ENCODE data around the gene RAB44. TPM values are rescaled to one million over a fixed set of nuclear protein-coding genes. Genes with fewer than 3 reads are reported as not detected.
A peak's percentile ranks its signal among the peaks of the same experiment; 100 is the strongest.

RAB44 gene
- total RNA-seq, 2 experiments from 2014 or later: 0.15 to 0.25 TPM

DNA sequence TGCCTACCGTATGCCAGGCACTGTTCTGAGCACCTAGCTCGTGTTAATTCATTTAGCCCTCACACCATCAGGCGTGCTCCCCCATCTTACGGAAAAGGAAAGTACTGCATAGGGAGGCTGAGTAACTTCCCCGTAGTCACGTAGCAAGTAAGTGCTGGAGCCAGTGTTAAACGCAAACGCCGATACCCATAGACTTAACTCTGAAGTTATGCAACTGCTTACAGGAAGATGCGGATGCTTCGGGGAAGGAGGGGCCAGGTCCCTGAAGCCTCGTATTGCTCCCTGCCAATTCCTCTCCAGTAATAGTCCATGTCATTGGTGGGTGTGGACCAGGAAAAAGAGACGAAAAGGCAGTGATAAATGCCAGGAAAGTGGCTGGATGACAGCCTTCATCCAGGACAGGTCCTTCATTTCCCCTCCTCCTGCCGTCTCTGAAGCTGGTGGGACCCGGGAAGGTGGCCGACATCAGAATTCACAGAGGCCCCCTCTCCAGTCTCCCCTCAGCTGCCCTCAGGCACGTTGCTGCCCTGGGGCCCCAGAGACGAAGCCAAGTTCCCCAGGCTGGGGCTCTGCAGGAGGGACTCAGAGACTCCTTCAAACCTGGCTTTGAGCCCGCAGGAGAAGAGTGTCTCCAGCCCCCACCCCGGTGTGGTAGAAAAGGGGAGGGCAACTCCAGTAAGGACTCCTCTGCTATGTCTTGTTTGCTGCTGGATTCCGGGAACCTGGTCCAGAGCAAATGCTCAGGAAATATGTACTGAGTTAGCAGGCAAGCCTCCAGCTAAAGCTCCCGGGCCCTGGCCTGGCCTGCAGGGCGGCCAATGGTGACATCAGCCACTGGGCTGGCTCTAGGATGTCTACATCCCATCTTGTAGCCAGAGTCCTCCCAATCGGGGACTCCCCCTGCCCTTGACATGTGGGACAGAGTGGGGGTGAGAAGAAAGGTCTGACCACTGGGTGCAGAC lies 37.8 kb downstream of the RAB44 start:
- Mint-ChIP-seq H3K9me3 (no peaks in the 10 kb centered on the region), H3K4me1 (peaks cover 11% of the 10 kb centered on the region), H3K27me3 (peaks cover 3% of the 10 kb centered on the region), H3K4me3 (no peak overlapping the region), H3K27ac (peak overlapping the region; percentile 70), H3K36me3 (ENCODE audit: low read depth) (no peaks in the 10 kb centered on the region)
- POLR2A ChIA-PET: interaction anchor here (0.6 to 1.1 kb wide), 4 partner anchors 10 to 139 kb away, joined by 3 read pairs; partner anchors contain the start of gene PPIL1
- CTCF ChIA-PET: interaction anchor here (0.8 to 2.1 kb wide), 7 partner anchors 11 to 120 kb away, joined by 3 to 10 read pairs (median 4); partner anchors contain the start of gene CDKN1A
- peak; percentile 40 for DNase-seq

DNA sequence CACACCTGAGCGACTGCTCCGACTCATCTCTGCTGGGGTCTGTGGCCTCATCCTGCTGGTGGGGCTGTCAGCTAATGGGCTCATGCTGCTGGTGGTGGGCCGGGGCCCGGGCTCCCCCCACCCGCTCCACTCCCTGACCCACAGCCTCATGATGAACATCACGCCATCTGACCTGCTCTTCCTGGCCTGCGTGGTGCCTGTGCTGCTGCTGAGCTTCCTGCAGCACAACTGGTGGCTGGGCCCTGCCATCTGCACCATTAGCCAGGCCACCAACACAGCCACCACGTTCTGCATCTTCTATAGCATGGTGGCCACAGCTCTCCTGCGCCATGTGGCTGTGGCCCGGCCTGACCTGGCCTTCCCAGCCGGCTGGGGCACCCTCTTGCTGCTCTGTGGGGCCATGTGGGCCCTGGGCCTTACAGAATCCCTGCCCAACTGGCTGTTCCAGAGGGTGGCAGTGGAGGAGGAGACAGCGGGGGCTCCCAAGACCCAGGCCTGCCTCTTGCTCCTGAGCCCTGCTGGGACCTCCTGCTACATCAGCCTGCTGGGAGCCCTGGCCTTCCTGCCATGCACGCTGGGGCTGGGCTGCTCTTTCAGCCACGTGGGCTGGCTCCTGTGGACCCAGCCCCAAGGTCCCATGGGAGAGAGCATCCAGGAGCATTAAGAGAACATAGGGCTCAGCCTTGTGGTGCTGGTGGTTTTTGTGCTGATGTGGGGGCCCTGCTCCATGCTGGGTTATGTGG lies 39.6 kb downstream of the RAB44 start:
- ChIA-PET CTCF (no interaction called here), POLR2A (no interaction called here)
- Mint-ChIP-seq H3K27me3 (peaks cover 4% of the 10 kb centered on the region), H3K4me1 (peaks cover 14% of the 10 kb centered on the region), H3K4me3 (no peak overlapping the region), H3K27ac (no peak overlapping the region), H3K36me3 (ENCODE audit: low read depth) (no peaks in the 10 kb centered on the region), H3K9me3 (no peaks in the 10 kb centered on the region)
- DNase-seq: no peak

DNA sequence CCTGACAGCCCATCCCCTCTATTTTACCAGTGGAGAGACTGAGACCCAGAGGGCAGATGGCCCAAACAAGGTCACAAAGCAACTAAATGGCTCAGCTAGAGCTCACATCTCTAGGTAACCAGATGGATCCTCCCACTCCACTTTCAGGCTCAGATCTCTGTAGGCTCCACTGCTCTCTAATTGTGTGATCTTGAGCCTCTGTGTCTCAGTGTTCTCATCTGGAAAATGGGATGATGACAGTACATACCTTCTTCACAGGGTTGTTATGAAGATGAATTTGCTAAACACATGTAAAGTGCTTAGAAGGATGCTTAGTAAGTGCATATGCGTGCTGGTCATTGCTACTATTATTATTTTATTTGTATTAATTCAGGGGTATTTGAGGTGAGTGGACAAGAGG lies 40.5 kb downstream of the RAB44 start:
- CTCF ChIA-PET: interaction anchor here (0.6 kb wide), 1 partner anchor 55 kb away, joined by 3 read pairs; no protein-coding TSS in a partner anchor
- POLR2A ChIA-PET: no interaction called here
- no peak for DNase-seq
- Mint-ChIP-seq H3K27ac (no peak overlapping the region), H3K27me3 (peaks cover 4% of the 10 kb centered on the region), H3K9me3 (no peaks in the 10 kb centered on the region), H3K36me3 (ENCODE audit: low read depth) (no peaks in the 10 kb centered on the region), H3K4me1 (peaks cover 21% of the 10 kb centered on the region), H3K4me3 (no peak overlapping the region)

DNA sequence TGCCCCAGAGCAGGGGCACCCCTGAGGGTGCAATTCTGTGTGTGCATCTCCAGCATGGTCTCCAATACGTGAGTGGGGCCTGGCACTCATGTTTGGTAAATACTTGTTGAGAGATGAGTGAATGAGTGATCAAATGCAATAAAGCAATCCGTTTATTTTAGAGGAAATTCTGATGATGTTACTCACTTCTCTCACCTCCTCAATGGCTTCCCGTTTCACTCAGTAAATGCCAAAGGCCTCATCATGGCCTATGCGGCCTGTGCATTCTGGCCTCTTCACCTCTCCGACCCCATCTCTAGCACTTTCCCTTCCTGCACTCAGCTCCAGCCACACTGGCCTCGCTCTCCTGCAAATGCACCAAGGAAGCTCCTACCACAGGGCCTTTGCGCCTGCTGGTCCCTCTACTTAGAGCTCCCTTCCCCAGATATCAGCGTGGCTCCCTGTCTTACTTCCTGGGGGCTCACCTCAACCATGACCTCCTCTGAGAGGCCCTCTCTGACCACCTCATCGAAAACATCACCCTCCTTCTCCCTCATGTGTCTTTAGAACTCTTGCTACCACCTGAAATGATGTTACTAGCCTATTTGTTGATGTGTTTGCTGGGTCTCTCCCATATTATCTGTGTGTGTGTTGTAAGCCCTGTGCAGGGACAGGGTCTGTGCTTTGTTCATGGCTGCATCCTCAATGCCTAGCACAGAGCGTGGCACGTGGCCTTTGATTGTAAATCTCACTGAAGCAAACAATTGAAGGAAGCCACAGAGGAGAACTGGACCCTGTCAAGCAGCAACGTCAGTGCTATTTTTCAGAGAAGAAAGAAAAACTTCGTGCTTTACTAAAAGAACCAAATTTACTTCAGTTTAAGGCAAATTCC lies 42.6 kb downstream of the RAB44 start:
- CTCF ChIA-PET: no interaction called here
- Mint-ChIP-seq H3K27ac (no peak overlapping the region), H3K4me3 (no peak overlapping the region), H3K27me3 (peaks cover 4% of the 10 kb centered on the region), H3K9me3 (no peaks in the 10 kb centered on the region), H3K4me1 (peaks cover 31% of the 10 kb centered on the region), H3K36me3 (ENCODE audit: low read depth) (no peaks in the 10 kb centered on the region)
- POLR2A ChIA-PET: no interaction called here
- no peak for DNase-seq

DNA sequence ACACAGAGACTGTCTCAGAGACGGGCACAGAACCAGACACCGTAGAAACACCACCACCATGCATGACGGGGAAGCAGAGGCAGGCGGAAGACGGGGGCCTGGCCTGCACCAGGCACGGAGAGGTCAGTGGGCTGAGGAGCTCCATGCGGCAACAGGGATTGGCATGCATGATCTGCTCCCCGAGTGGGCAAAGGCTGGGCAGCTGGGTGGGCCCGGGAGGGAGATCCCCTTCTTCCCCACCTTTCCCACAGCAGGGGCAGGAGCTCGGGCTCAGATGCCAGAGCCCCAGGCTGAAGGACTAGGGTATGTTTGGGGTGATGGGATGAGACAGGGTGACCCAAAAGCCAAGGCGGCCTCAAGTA lies 43.2 kb downstream of the RAB44 start:
- H3K27ac Mint-ChIP-seq: no peak overlapping the region
- peaks cover 4% of the 10 kb centered on the region for H3K27me3 Mint-ChIP-seq
- H3K9me3 Mint-ChIP-seq: no peaks in the 10 kb centered on the region
- CTCF ChIA-PET: no interaction called here
- DNase-seq: no peak
- POLR2A ChIA-PET: no interaction called here
- H3K36me3 Mint-ChIP-seq (ENCODE audit: low read depth): no peaks in the 10 kb centered on the region
- no peak overlapping the region for H3K4me3 Mint-ChIP-seq
- H3K4me1 Mint-ChIP-seq: peaks cover 30% of the 10 kb centered on the region

DNA sequence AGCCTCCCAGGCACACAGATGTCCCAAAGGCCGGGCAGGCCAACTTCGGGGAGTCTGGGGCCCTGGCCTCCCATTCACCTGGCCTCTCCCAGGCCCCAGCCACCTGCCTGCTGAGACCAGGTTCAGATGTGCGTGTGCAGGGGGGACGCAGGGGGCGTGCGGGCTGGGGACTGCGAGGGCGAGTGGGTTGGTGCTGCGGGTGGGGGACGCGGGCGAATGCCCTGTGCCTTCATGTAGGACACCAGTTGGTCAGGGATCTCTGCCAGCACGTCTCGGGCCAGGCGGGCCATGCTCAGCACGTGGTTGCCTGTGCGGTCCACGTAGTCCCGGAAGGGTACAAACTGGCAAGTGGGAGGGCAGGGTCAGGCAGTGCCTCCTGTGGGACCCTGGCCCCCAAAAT lies 44.5 kb downstream of the RAB44 start:
- CTCF ChIA-PET: no interaction called here
- H3K9me3 Mint-ChIP-seq: no peaks in the 10 kb centered on the region
- H3K27ac Mint-ChIP-seq: no peak overlapping the region
- H3K36me3 Mint-ChIP-seq (ENCODE audit: low read depth): no peaks in the 10 kb centered on the region
- no peak overlapping the region for H3K4me3 Mint-ChIP-seq
- peaks cover 30% of the 10 kb centered on the region for H3K4me1 Mint-ChIP-seq
- H3K27me3 Mint-ChIP-seq: peaks cover 4% of the 10 kb centered on the region
- no peak for DNase-seq
- POLR2A ChIA-PET: no interaction called here

DNA sequence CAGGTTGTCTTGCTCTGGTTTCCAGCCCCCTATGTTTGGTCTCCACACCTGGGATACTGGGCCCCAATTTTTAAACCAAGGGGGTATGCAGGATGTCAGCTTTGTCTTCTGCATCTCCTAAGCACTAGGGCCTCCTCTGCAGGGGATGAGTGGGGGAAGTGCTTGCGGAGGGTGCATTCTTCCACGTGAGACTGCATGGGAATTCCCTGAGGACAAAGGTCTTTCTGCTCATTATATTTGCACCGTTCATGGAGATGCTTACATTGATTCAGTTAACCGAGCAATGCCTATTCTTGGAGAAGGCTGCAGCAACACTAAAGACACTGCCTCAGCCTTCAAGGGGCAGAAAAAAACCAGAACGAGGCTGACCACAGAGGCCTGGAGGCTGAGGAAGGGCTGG lies 45.4 kb downstream of the RAB44 start:
- Mint-ChIP-seq H3K36me3 (ENCODE audit: low read depth) (peaks cover 2% of the 10 kb centered on the region), H3K27ac (peak overlapping the region; percentile 28), H3K27me3 (peaks cover 4% of the 10 kb centered on the region), H3K9me3 (no peaks in the 10 kb centered on the region), H3K4me3 (no peak overlapping the region), H3K4me1 (peaks cover 30% of the 10 kb centered on the region)
- DNase-seq: no peak
- CTCF ChIA-PET: interaction anchor here (1.0 kb wide), 1 partner anchor 17 kb away, joined by 4 read pairs; no protein-coding TSS in a partner anchor
- POLR2A ChIA-PET: interaction anchor here (1.9 kb wide), 1 partner anchor 12 kb away, joined by 12 read pairs; no protein-coding TSS in a partner anchor

DNA sequence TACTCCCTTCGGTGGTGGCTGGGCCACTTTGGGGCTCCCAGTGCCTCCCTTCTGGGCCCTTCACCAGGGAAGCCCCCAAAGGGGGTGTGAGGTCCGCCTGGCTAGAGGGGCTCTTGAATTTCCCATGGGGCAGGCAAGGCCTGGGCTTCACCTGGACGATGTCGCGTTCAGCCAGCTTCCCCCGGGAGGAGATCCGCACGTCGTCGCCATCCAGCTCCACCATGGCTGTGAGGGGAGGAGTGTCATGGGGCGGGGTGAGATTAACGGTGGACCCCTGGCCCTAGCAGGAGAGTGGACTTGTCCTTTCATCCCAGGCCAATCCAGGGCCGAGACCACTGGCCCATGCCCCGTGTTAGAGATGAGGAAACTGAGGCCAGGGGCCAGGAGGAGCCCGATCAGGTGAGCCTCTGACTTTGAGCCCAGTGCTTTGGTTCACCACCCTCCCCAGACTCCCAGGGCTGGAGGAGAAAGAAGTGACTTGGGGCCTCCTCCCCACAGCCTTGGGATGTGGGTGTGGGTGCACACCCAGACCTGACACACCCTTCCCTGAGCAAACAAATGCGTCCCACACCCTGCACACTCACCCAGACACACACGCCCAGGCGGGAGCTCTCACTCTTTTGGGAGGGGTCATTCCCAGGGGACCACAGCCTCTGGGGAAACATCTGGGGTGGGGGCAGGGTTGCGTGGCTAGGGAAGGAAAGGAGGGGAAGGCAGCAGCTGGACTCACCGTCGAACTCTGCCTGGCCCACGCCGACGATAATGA lies 46.1 kb downstream of the RAB44 start:
- Mint-ChIP-seq H3K4me3 (no peak overlapping the region), H3K36me3 (ENCODE audit: low read depth) (peaks cover 8% of the 10 kb centered on the region), H3K27ac (peak overlapping the region; percentile 64), H3K9me3 (peaks cover 4% of the 10 kb centered on the region), H3K27me3 (peaks cover 4% of the 10 kb centered on the region), H3K4me1 (peaks cover 30% of the 10 kb centered on the region)
- ChIA-PET CTCF (interaction anchor here (1.0 to 1.1 kb wide), 3 partner anchors 16 to 18 kb away, joined by 3 to 4 read pairs (median 3); no protein-coding TSS in a partner anchor), POLR2A (interaction anchor here (0.7 to 1.9 kb wide), 4 partner anchors 9 to 62 kb away, joined by 3 to 12 read pairs (median 3); no protein-coding TSS in a partner anchor)
- DNase-seq: peak; percentile 30

DNA sequence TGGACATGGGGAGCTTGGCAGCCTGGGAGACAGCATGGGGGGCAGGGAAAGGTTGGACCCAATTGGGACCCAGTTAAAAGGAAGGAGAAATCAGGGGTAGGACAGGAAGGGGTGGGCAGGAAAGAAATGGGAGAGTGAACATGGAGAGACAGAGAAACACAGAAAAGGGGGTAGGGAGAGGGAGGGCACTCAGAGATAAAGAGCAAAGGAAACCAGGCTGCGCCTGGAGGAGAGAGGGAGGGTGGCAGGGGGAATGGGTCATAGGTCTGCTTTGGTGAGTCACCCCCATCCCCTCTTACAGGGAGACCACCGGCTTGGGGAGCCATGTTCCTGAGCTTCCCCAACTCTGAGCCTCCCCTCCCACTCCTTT lies 46.7 kb downstream of the RAB44 start:
- peaks cover 10% of the 10 kb centered on the region for H3K36me3 Mint-ChIP-seq (ENCODE audit: low read depth)
- no peak overlapping the region for H3K4me3 Mint-ChIP-seq
- H3K27ac Mint-ChIP-seq: peak overlapping the region; percentile 64
- ChIA-PET CTCF (interaction anchor here (1.0 to 1.1 kb wide), 2 partner anchors 15 to 17 kb away, joined by 3 read pairs; no protein-coding TSS in a partner anchor), POLR2A (interaction anchor here (0.7 to 1.9 kb wide), 4 partner anchors 9 to 62 kb away, joined by 3 to 12 read pairs (median 3); no protein-coding TSS in a partner anchor)
- DNase-seq: no peak
- peaks cover 7% of the 10 kb centered on the region for H3K9me3 Mint-ChIP-seq
- peaks cover 30% of the 10 kb centered on the region for H3K4me1 Mint-ChIP-seq
- H3K27me3 Mint-ChIP-seq: peaks cover 4% of the 10 kb centered on the region

DNA sequence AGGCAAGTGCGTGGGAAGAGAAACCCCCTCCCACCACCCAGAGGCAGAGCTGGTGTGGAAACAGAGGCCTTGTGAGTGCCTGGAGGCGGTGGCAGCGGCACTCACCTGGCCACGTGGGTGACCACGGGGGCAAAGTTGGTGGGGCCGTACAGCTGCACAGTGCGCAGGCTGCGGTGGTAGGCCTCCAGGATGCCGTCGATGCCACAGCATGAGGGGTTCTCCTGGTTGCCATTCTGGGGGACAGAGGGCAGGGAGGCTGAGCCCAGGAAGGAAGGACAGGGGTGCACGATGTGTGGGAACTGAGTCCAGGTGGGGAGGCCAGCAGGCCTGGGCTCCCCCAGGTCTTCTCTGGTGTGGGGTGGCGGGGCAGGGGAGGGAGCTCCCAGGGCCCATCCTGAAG lies 47.7 kb downstream of the RAB44 start:
- H3K9me3 Mint-ChIP-seq: peaks cover 15% of the 10 kb centered on the region
- H3K4me1 Mint-ChIP-seq: peaks cover 30% of the 10 kb centered on the region
- ChIA-PET CTCF (interaction anchor here (0.6 to 1.1 kb wide), 4 partner anchors 10 to 16 kb away, joined by 3 read pairs; no protein-coding TSS in a partner anchor), POLR2A (interaction anchor here (1.1 kb wide), 3 partner anchors 10 to 67 kb away, joined by 3 to 4 read pairs (median 3); partner anchors contain the start of gene CDKN1A)
- DNase-seq: no peak
- H3K4me3 Mint-ChIP-seq: no peak overlapping the region
- peaks cover 2% of the 10 kb centered on the region for H3K27me3 Mint-ChIP-seq
- peaks cover 16% of the 10 kb centered on the region for H3K36me3 Mint-ChIP-seq (ENCODE audit: low read depth)
- H3K27ac Mint-ChIP-seq: no peak overlapping the region

DNA sequence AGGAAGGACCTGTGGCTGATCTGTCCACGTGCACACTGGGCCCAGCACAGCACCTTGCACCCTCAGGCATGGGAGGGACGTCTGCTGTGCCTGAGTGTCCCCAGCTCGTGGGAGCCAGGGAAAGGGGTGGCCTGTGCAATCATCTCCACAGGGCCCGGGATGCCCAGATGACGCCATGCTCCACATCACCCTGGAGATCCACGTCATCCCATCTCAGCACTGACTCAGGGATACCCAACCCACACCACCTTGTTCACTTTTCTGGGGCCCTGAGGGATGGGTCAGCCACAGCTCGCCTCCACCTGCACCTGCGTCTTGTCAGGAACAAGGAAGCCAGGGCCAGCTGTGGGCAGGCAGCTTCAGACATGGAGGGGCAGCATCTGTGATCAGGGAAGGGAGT lies 48.2 kb downstream of the RAB44 start:
- Mint-ChIP-seq H3K9me3 (peaks cover 19% of the 10 kb centered on the region), H3K27ac (no peak overlapping the region), H3K36me3 (ENCODE audit: low read depth) (peaks cover 20% of the 10 kb centered on the region), H3K4me1 (peaks cover 28% of the 10 kb centered on the region), H3K27me3 (no peaks in the 10 kb centered on the region), H3K4me3 (no peak overlapping the region)
- no peak for DNase-seq
- CTCF ChIA-PET: no interaction called here
- POLR2A ChIA-PET: interaction anchor here (1.1 kb wide), 2 partner anchors 25 to 67 kb away, joined by 3 to 4 read pairs; partner anchors contain the start of gene CDKN1A
